ENCODE results near the gene GPR108. TPM values are rescaled to one million over a fixed set of nuclear protein-coding genes. Genes with fewer than 3 reads are reported as not detected.

The GPR108 gene
- total and polyA plus RNA-seq, 2 donors from 2014 or later: 113 to 144 TPM

DNA sequence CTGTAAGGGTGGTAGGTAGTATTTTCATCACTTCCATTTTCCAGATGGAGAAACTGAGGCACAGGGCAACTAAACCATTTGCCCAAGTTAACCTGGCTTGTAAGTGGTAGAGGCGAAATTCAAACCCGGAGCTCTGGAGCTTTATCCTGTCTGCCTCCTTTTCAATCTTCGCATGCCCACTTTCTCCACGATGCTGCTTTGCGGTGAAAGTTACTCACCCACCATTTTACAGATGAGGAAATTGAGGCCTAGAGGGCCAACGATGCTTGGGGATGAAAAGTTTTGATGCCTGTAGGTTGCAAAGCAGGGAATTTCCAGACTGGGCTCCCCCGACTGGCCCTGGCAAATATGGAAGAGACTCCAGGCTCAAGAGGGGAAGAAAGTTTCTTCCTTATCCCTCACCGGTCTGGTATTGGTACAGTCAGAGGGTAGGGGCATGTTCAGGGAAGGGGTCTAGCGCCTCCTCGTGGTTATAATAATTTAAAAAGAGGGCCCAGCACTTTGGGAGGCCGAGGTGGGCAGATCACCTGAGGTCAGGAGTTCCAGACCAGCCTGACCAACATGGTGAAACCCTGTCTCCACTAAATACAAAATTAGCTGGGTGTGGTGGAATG is 31.7 kb upstream of the GPR108 start:
- Histone ChIP-seq H3K27ac (ENCODE audit: low read depth in 2 of 2, low read length in 2 of 2) (no peak overlapping the region), H3K9ac (ENCODE audit: low read length in 3 of 3) (no peak overlapping the region), H3K27me3 (ENCODE audit: control insufficient read depth, insufficient read depth, low read length) (no peaks in the 10 kb centered on the region), H3K9me3 (ENCODE audit: control insufficient read depth in 2 of 3, insufficient read depth in 1 of 3, low read length in 3 of 3) (no peaks in the 10 kb centered on the region), H3K4me1 (ENCODE audit: control insufficient read depth in 2 of 3, insufficient read depth in 2 of 3, low read depth in 1 of 3, low read length in 3 of 3) (peaks cover 0 to 13% (median 0%) of the 10 kb centered on the region in 3 donors), H3K4me3 (ENCODE audit: low read length in 3 of 3) (no peak overlapping the region), H3K36me3 (ENCODE audit: control insufficient read depth in 2 of 3, insufficient read depth in 3 of 3, low read length in 3 of 3) (no peaks in the 10 kb centered on the region)
- TF ChIP-seq, protein P1, sequence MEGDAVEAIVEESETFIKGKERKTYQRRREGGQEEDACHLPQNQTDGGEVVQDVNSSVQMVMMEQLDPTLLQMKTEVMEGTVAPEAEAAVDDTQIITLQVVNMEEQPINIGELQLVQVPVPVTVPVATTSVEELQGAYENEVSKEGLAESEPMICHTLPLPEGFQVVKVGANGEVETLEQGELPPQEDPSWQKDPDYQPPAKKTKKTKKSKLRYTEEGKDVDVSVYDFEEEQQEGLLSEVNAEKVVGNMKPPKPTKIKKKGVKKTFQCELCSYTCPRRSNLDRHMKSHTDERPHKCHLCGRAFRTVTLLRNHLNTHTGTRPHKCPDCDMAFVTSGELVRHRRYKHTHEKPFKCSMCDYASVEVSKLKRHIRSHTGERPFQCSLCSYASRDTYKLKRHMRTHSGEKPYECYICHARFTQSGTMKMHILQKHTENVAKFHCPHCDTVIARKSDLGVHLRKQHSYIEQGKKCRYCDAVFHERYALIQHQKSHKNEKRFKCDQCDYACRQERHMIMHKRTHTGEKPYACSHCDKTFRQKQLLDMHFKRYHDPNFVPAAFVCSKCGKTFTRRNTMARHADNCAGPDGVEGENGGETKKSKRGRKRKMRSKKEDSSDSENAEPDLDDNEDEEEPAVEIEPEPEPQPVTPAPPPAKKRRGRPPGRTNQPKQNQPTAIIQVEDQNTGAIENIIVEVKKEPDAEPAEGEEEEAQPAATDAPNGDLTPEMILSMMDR (IDR thresholded peaks at IDR 0.05; ENCODE audit: borderline replicate concordance, extremely low read depth, insufficient read depth): peak; percentile 13
- intact Hi-C loops (cut with DNase I): no loop called here
- FAIRE-seq (no peak), DNase-seq (no peak)

DNA sequence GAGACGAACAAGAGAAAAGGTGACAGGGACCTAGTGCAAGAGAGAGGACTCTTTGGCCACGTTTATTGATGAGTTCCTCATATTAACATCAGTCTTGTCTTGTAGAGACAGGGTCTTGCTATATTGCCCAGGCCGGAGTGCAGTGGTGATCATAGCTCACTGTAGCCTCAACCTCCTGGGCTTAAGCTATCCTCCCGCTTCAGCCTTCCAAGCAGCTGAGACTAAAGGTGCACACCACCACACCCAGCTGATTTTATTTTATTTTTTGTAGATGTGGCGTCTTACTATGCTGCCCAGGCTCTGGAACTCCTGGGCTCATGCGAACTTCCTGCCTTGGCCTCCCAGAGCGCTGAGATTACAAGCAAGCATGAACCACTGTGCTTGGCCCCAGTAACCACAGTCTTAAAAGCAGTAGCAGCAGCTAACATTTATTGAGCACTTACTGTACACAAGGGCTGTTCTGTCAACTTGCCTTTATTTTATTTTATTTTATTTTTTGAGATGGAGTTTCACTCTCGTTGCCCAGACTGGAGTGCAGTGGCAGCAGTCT is 30.9 kb upstream of the GPR108 start:
- H3K4me3 ChIP-seq (ENCODE audit: low read length in 3 of 3): no peak overlapping the region
- no peaks in the 10 kb centered on the region for H3K9me3 ChIP-seq (ENCODE audit: control insufficient read depth in 2 of 3, insufficient read depth in 1 of 3, low read length in 3 of 3)
- H3K27ac ChIP-seq (ENCODE audit: low read depth in 2 of 2, low read length in 2 of 2): peak overlapping the region in 1 of 2 donors; percentile 3
- no peak overlapping the region for H3K9ac ChIP-seq (ENCODE audit: low read length in 3 of 3)
- H3K27me3 ChIP-seq (ENCODE audit: control insufficient read depth, insufficient read depth, low read length): no peaks in the 10 kb centered on the region
- FAIRE-seq (no peak), DNase-seq (no peak)
- no peaks in the 10 kb centered on the region for H3K36me3 ChIP-seq (ENCODE audit: control insufficient read depth in 2 of 3, insufficient read depth in 3 of 3, low read length in 3 of 3)
- intact Hi-C loops (cut with DNase I): no loop called here
- peaks cover 0 to 13% (median 0%) of the 10 kb centered on the region in 3 donors for H3K4me1 ChIP-seq (ENCODE audit: control insufficient read depth in 2 of 3, insufficient read depth in 2 of 3, low read depth in 1 of 3, low read length in 3 of 3)
- TF ChIP-seq, protein P1 (IDR thresholded peaks at IDR 0.05; ENCODE audit: borderline replicate concordance, extremely low read depth, insufficient read depth): no peak

DNA sequence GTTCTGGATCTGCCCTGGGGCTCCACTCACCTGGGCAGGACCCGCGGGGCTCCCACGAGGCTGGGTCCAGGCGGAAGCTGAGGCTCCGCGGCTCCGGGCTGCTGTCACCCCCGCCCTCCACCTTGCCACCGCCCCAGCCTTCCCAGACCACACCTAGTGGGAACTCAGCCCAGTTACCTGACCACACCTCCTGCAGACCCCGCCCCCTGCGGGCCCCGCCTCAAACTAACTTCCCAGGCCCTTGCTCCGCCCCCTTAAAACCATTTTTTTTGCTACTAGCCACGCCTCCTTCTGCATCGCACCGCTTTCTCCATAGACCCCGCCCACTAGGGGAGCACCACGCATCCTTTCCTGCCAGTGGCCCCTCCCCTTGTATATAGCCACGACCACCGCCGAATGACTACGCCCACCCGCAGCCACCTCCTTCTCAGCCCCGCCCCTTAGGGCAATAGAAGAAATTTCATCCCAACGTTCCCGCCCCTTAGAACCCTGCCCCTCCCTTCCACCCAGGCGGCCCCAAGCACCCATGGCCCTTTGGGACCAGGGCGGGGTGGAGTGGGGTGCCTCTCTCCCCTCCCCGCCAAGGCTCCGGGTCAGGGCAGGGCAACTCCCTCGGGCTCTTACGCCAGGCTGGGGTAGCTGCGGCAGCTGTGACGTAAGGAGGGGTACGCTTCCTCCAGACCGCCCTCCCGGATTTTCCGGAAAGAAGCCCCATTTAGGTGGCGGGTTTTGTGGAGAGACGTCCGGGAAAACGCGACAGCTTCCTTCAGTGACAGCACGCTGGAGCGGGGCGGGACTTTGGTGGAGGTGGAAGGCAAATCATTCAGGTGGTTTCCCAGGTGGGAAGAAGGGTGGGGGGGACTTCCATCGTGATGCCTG is 30.2 kb upstream of the GPR108 start, which contains the start of gene SH2D3A:
SH2D3A (minus strand) TSS at position 79 of the 879 bp plus-strand sequence. CDS start 3,687 bp downstream, outside the sequence.
- FAIRE-seq (no peak), DNase-seq (peak; percentile 85 to 96 (median 88))
- peaks cover 0 to 13% (median 0%) of the 10 kb centered on the region in 3 donors for H3K4me1 ChIP-seq (ENCODE audit: control insufficient read depth in 2 of 3, insufficient read depth in 2 of 3, low read depth in 1 of 3, low read length in 3 of 3)
- no peaks in the 10 kb centered on the region for H3K27me3 ChIP-seq (ENCODE audit: control insufficient read depth, insufficient read depth, low read length)
- peak within 1 kb of the TSS; percentile 60 to 77 for H3K27ac ChIP-seq (ENCODE audit: low read depth in 2 of 2, low read length in 2 of 2)
- peak within 1 kb of the TSS; percentile 26 to 83 (median 30) for H3K9ac ChIP-seq (ENCODE audit: low read length in 3 of 3)
- intact Hi-C loops (cut with DNase I): no loop called here
- TF ChIP-seq, protein P1 (IDR thresholded peaks at IDR 0.05; ENCODE audit: borderline replicate concordance, extremely low read depth, insufficient read depth): peak; percentile 0
- no peaks in the 10 kb centered on the region for H3K36me3 ChIP-seq (ENCODE audit: control insufficient read depth in 2 of 3, insufficient read depth in 3 of 3, low read length in 3 of 3)
- H3K4me3 ChIP-seq (ENCODE audit: low read length in 3 of 3): peak within 1 kb of the TSS; percentile 40 to 88 (median 73)
- no peaks in the 10 kb centered on the region for H3K9me3 ChIP-seq (ENCODE audit: control insufficient read depth in 2 of 3, insufficient read depth in 1 of 3, low read length in 3 of 3)
